HepG2 (cell line): Measurements from ENCODE around the gene ALPL. TPM values are rescaled to one million over a fixed set of nuclear protein-coding genes. Genes with fewer than 3 reads are reported as not detected.

Source experiments
- BRCA1 ChIP-seq: sonication (generic); formaldehyde crosslinking; IDR thresholded peaks from 2 replicates; pipeline ENCODE4 v1.4.0; 2020; ENCODE audit warnings: missing genetic modification reagents
- ERF ChIP-seq: IDR thresholded peaks from 2 replicates; pipeline ENCODE4 v1.6.1; 2018; ENCODE audit warnings: missing biosample characterization, missing genetic modification reagents
- GRHL1 ChIP-seq: sonication (generic); formaldehyde crosslinking; conservative IDR thresholded peaks from 2 replicates; pipeline ENCODE4 v1.8.0; 2022; ENCODE audit warnings: missing genetic modification reagents
- HHEX ChIP-seq: IDR thresholded peaks from 2 replicates; pipeline ENCODE4 v1.6.1; 2016; ENCODE audit warnings: control low read depth
- KAT7 ChIP-seq: IDR thresholded peaks from 2 replicates; pipeline ENCODE4 v1.6.1; 2018; ENCODE audit warnings: borderline replicate concordance, missing compliant biosample characterization
- KDM1A ChIP-seq: IDR thresholded peaks from 2 replicates; pipeline ENCODE4 v1.6.1; 2016; ENCODE audit warnings: missing compliant biosample characterization
- KDM5B ChIP-seq: sonication (generic); formaldehyde crosslinking; IDR thresholded peaks from 2 replicates; pipeline ENCODE4 v1.4.0; 2020; ENCODE audit warnings: missing genetic modification reagents, mild to moderate bottlenecking, borderline replicate concordance
- MIXL1 ChIP-seq: IDR thresholded peaks from 2 replicates; pipeline ENCODE4 v1.6.1; 2016
- MLX ChIP-seq: IDR thresholded peaks from 2 replicates; pipeline ENCODE4 v1.6.1; 2016
- PAXIP1 ChIP-seq: sonication (generic); formaldehyde crosslinking; conservative IDR thresholded peaks from 2 replicates; pipeline ENCODE4 v1.4.0; 2020; ENCODE audit warnings: mild to moderate bottlenecking, missing genetic modification reagents, moderate library complexity
- PHF20 ChIP-seq: sonication (generic); formaldehyde crosslinking; IDR thresholded peaks from 2 replicates; pipeline ENCODE4 v1.5.0; 2020; ENCODE audit warnings: mild to moderate bottlenecking, missing genetic modification reagents
- RAD21 ChIP-seq: fragments of 450-650 bp; formaldehyde crosslinking; IDR thresholded peaks from 2 replicates; pipeline ENCODE4 v1.5.0; 2020; ENCODE audit warnings: mild to moderate bottlenecking
- RARA ChIP-seq: IDR thresholded peaks from 2 replicates; pipeline ENCODE4 v1.6.1; 2016; ENCODE audit warnings: missing genetic modification reagents, missing compliant biosample characterization
- SIX4 ChIP-seq: sonication (generic); formaldehyde crosslinking; IDR thresholded peaks from 2 replicates; pipeline ENCODE4 v1.4.0; 2020; ENCODE audit warnings: missing genetic modification reagents
- SMC3 ChIP-seq: IDR thresholded peaks from 2 replicates; pipeline ENCODE4 v1.6.1; 2011; ENCODE audit warnings: low read length, improper control_type of control experiment
- SP4 ChIP-seq: sonication (generic); formaldehyde crosslinking; IDR thresholded peaks from 2 replicates; pipeline ENCODE4 v1.8.1; 2023; ENCODE audit warnings: mild to moderate bottlenecking, missing genetic modification reagents
- TP53 ChIP-seq: sonication (generic); formaldehyde crosslinking; conservative IDR thresholded peaks from 2 replicates; pipeline ENCODE4 v1.4.0; 2020; ENCODE audit warnings: missing genetic modification reagents
- ZFX ChIP-seq: sonication (generic); formaldehyde crosslinking; IDR thresholded peaks from 2 replicates; pipeline ENCODE4 v1.4.0; 2020; ENCODE audit warnings: mild to moderate bottlenecking, low read depth, missing genetic modification reagents, moderate library complexity
- ZNF101 ChIP-seq: sonication (generic); formaldehyde crosslinking; IDR thresholded peaks from 2 replicates; pipeline ENCODE4 v1.4.0; 2020; ENCODE audit warnings: mild to moderate bottlenecking, low read depth, missing genetic modification reagents, borderline replicate concordance
- ZNF264 ChIP-seq: sonication (generic); formaldehyde crosslinking; IDR thresholded peaks from 2 replicates; pipeline ENCODE4 v1.4.0; 2020; ENCODE audit warnings: missing genetic modification reagents
- ZNF354B ChIP-seq: sonication (generic); formaldehyde crosslinking; IDR thresholded peaks from 2 replicates; pipeline ENCODE4 v1.8.0; 2022; ENCODE audit warnings: mild to moderate bottlenecking, missing genetic modification reagents
- ZNF558 ChIP-seq: sonication (generic); formaldehyde crosslinking; IDR thresholded peaks from 2 replicates; pipeline ENCODE4 v1.9.0; 2022; ENCODE audit warnings: mild to moderate bottlenecking, missing genetic modification reagents, borderline replicate concordance
- ZNF75D ChIP-seq: sonication (generic); formaldehyde crosslinking; IDR thresholded peaks from 2 replicates; pipeline ENCODE4 v1.8.1; 2023; ENCODE audit warnings: missing genetic modification reagents, mild to moderate bottlenecking, borderline replicate concordance
- ZNF780A ChIP-seq: sonication (generic); formaldehyde crosslinking; IDR thresholded peaks from 2 replicates; pipeline ENCODE4 v1.8.0; 2022; ENCODE audit warnings: mild to moderate bottlenecking, missing genetic modification reagents, moderate library complexity
- polyA plus RNA-seq, 8 experiments: library from polyadenylated mRNA; depleted of rRNA in 3 of 8; stranded (reverse) in 7 of 8; unstranded in 1 of 8; fragments of >200 nt; fragmentation: Illumina TruSeq in 4 of 8; extraction: Trizol in 4 of 8; gene quantifications; 2 replicates each; pipeline versions ENCODE4 v1.2.1 to v1.2.3, GENCODE V29; 2011 to 2016; ENCODE audit warnings: low read depth in 4 of 8, missing spikeins in 1 of 8, mixed read lengths in 1 of 8; ENCODE audit not compliant: insufficient read depth in 1 of 8
- total RNA-seq, 5 experiments: library from RNA; depleted of rRNA; stranded (reverse); fragments of >200 nt; fragmentation: Illumina TruSeq; extraction: Trizol; gene quantifications; 2 replicates each; pipeline ENCODE4 v1.2.3, GENCODE V29; 2016; ENCODE audit warnings: low read depth in 1 of 5
- TF ChIP-seq, protein P1 (sequence below): sonication (generic); formaldehyde crosslinking; IDR thresholded peaks from 2 replicates; pipeline ENCODE4 v1.4.0; 2020; ENCODE audit warnings: mild to moderate bottlenecking, low read depth, missing genetic modification reagents

Gene ALPL
- total and polyA plus RNA-seq, 2 of the 13 experiments (the other 11 are each of a cell fraction or from before 2014, with no cell fraction given) = 0.12 TPM; not detected in 1

DNA sequence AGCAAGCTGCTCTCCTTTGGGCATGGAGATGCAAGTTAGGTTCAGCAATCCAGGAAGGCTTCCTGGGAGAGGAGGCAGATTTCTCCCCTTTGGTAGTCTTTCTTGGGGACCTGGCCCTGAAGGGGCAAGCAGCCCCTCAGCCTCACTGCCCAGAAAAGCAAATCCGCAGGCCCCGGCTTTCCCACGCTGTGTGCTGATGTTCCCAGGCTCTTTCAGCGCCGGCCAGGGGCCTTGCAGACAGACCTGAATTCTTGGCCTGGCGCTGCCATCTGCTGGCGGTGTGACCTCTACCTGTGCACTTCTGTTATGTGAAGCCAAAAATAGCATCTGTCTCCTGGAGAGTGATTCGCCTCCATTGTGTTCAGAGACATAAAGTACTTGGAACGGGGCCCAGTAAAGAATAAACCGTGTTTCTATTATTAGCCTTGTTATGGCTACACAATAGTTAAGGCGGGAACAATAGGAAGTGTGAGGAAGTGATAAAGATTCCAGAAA lies 64.8 kb downstream of the ALPL start (continued):
- TF ChIP-seq KAT7 (CRISPR knock-in tag) (no peak), HHEX (no peak), ERF (CRISPR knock-in tag) (no peak), BRCA1 (CRISPR knock-in tag) (no peak), ZFX (0 out of 2 replicates have a peak, but pooled peaks have one; percentile 20), ZNF354B (CRISPR knock-in tag) (no peak), MIXL1 (CRISPR knock-in tag) (no peak), ZNF264 (no peak), MLX (CRISPR knock-in tag) (no peak), ZNF75D (CRISPR knock-in tag) (0 out of 2 replicates have a peak, but pooled peaks have one; percentile 39), KDM1A (no peak), SIX4 (CRISPR knock-in tag) (no peak), GRHL1 (CRISPR knock-in tag) (no peak), TP53 (CRISPR knock-in tag) (no peak), PHF20 (CRISPR knock-in tag) (no peak), ZNF101 (CRISPR knock-in tag) (no peak), ZNF558 (CRISPR knock-in tag) (no peak), SP4 (CRISPR knock-in tag) (no peak), PAXIP1 (CRISPR knock-in tag) (no peak), SMC3 (peak; percentile 31; the same call in 1 of the 2 replicates), ZNF780A (CRISPR knock-in tag) (no peak), RARA (CRISPR knock-in tag) (no peak), RAD21 (CRISPR knock-in tag) (peak; percentile 81), KDM5B (CRISPR knock-in tag) (no peak)
- TF ChIP-seq, protein P1, sequence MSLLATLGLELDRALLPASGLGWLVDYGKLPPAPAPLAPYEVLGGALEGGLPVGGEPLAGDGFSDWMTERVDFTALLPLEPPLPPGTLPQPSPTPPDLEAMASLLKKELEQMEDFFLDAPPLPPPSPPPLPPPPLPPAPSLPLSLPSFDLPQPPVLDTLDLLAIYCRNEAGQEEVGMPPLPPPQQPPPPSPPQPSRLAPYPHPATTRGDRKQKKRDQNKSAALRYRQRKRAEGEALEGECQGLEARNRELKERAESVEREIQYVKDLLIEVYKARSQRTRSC = no peak
